HS-5 (cell line): Measurements from ENCODE around the gene CRLF1.

Experiments
- DNase-seq: peaks from one replicate; pipeline ENCODE4 v3.0.0-alpha.2; 2012; ENCODE audit warnings: low read depth

The CRLF1 gene

GRCh38 chr19:18606281-18607225 is at the start of gene CRLF1:
Gene CRLF1 (minus strand): TSS chr19:18606799. CDS start chr19:18606656, 143 bp downstream.
- DNase-seq, result no peak

GRCh38 chr19:18655173-18655844 is 48.7 kb upstream of the CRLF1 start:
- no peak for DNase-seq

GRCh38 chr19:18654469-18654868 is 47.9 kb upstream of the CRLF1 start:
- DNase-seq, result no peak

- no peak for DNase-seq
These were observed 47.3 kb upstream of the CRLF1 start for GRCh38 chr19:18653853-18654252.

- no peak for DNase-seq
These were observed 45.1 kb upstream of the CRLF1 start for GRCh38 chr19:18651733-18652132.

- DNase-seq, result no peak
These were observed 44.7 kb upstream of the CRLF1 start for GRCh38 chr19:18651300-18651699.

GRCh38 chr19:18650468-18651041 is 44.0 kb upstream of the CRLF1 start:
- DNase-seq, result no peak

GRCh38 chr19:18650021-18650390 is 43.4 kb upstream of the CRLF1 start:
- DNase-seq, result no peak

GRCh38 chr19:18649371-18650020 is 42.9 kb upstream of the CRLF1 start:
- DNase-seq, result no peak

- DNase-seq, result no peak
These were observed 42.3 kb upstream of the CRLF1 start for GRCh38 chr19:18648973-18649315.

- no peak for DNase-seq
These were observed 41.2 kb upstream of the CRLF1 start for GRCh38 chr19:18647807-18648206.

- no peak for DNase-seq
These were observed 40.8 kb upstream of the CRLF1 start for GRCh38 chr19:18647371-18647767.

- no peak for DNase-seq
These were observed 40.2 kb upstream of the CRLF1 start for GRCh38 chr19:18646535-18647370.

- no peak for DNase-seq
These were observed 38.5 kb upstream of the CRLF1 start for GRCh38 chr19:18645035-18645511.

GRCh38 chr19:18644196-18645034 is 37.8 kb upstream of the CRLF1 start:
- no peak for DNase-seq

- no peak for DNase-seq
These were observed 33.2 kb upstream of the CRLF1 start for GRCh38 chr19:18639706-18640243.

GRCh38 chr19:18637673-18638630 is 31.4 kb upstream of the CRLF1 start:
- DNase-seq, result no peak

GRCh38 chr19:18636969-18637629 is 30.5 kb upstream of the CRLF1 start, which contains the start of gene KLHL26:
Gene KLHL26 (plus strand): TSS chr19:18637028. CDS start chr19:18637055, 27 bp downstream.
- no peak for DNase-seq
